AG09309 (cell line): ENCODE measurements around the gene NMT2.

Experiments used
- DNase-seq: peaks from one replicate; pipeline ENCODE4 v3.0.0-alpha.2; 2010; ENCODE audit warnings: low read depth
- H3K4me3 ChIP-seq: 2 replicates; pipeline ENCODE4 v1.5.1; 2011; ENCODE audit warnings: mild to moderate bottlenecking, low read depth, low read length, moderate library complexity; ENCODE audit not compliant: control insufficient read depth
- TF ChIP-seq, protein P1 (sequence below): IDR thresholded peaks from 2 replicates; pipeline ENCODE4 v1.5.1; 2011; ENCODE audit warnings: mild to moderate bottlenecking, low read depth, low read length, inconsistent platforms; ENCODE audit not compliant: insufficient read depth, control insufficient read depth; ENCODE audit errors: missing control alignments

The NMT2 gene

DNA sequence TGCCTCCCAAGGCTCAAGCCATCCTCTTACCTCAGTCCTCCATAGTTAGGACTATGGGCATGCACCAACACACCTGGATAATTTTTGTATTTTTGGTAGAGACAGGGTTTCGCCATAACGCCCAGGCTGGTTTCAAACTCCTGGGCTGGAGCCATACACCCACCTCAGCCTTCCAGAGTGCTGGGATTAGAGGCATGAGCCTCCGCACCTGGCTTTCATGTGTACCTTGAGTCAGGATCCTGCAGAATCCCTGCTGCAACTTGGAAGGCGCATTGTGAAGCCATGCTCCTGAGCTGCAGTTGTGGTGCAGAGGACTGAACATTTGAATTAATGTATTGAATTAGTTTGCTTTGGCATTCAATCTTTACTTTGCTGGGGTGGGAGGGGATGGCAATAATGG, 29.4 kb upstream of the NMT2 start:
- DNase-seq: no peak
- TF ChIP-seq, protein P1, sequence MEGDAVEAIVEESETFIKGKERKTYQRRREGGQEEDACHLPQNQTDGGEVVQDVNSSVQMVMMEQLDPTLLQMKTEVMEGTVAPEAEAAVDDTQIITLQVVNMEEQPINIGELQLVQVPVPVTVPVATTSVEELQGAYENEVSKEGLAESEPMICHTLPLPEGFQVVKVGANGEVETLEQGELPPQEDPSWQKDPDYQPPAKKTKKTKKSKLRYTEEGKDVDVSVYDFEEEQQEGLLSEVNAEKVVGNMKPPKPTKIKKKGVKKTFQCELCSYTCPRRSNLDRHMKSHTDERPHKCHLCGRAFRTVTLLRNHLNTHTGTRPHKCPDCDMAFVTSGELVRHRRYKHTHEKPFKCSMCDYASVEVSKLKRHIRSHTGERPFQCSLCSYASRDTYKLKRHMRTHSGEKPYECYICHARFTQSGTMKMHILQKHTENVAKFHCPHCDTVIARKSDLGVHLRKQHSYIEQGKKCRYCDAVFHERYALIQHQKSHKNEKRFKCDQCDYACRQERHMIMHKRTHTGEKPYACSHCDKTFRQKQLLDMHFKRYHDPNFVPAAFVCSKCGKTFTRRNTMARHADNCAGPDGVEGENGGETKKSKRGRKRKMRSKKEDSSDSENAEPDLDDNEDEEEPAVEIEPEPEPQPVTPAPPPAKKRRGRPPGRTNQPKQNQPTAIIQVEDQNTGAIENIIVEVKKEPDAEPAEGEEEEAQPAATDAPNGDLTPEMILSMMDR: no peak
- no peak overlapping the region for H3K4me3 ChIP-seq

DNA sequence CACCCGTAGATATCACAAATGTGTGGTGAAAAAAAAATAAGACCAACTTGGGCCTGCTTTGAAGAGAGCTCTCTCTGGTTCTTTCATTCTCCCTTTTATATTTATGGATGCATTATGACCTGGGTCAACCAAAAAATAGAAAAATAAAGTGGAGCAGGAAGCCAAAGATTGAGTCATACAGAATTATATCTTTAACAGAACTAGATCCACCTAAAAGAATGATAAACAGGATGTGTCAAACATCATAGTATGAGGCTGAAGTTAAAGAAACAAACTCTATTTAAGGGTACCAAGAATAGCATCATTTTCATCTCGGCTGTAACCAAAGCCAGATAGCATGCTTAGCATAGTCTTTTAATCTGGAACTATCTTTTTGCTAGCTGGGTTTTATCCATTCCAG, 28.8 kb upstream of the NMT2 start:
- no peak overlapping the region for H3K4me3 ChIP-seq
- DNase-seq: peak; percentile 42
- TF ChIP-seq, protein P1: no peak

DNA sequence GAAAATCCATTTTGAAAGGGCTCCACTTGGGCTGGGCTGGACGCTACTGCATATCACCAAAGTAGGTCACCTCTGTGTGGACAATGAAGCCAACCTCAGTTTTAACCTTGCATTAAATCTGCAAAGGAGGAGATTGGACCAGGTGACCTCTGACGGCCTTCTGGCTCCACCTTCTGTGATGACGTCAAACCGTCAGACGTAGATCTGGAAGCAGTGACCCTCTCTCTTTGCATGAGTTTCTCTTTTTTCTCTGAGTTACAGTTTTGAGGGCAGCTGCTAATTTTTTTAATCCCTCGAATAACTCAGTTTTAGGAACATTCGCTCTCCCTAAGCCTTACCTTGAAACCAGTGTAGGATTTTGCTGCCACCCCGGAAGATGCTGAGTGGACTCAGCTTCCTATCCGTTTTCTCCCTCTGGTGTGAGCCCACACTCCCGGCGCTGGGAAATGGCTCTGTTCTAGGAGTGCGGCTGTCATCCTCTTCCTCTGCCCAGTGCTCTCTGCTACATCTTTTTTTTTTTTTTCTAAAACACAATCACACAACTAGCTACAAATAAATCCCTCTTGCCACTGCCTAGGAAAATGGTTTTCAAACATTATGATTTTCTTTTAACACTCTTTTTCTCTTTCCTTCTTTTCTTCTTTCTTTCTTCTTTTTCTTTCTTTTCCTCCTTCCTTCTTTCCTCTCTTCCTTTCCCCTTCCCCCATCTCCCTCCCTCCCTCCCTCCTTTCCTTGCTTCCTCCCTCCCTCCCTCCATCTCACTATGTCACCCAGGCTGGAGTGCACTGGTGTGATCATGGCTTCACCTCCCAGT, 27.7 kb upstream of the NMT2 start:
- TF ChIP-seq, protein P1: no peak
- DNase-seq: no peak
- no peak overlapping the region for H3K4me3 ChIP-seq

DNA sequence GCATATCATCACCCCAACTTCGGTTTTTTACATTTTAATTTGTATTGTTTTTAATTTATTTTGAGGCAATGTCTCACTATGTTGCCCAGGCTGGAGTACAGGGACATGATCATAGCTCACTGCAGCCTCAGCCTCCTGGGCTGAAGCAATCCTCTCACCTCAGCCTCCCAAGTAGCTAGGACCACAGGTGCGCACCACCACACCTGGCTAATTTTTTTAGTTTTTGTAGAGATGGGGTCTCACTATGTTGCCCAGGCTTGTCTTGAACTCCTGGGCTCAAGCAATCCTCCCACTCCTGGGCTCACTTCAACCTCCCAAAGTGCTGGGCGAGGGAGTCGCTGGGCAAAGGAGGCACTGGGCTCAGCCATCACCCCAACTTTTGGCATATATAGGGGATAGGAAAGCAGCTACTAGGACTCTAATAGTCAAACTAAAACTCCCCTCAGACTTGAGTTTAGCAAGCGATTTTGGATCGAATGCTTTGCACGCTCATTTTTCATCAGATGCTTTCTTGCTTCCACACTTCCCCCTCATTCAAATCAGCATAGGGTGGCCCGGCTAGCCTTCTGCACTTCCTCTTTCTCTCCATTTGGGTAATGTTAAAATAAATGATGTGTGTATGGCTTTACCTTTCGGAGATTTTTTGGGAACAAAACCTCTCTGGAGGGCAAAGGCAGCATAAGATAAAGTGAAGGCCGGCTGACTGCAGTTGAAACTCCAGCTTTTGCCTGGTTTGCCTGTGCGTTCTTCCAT, 20.8 kb upstream of the NMT2 start:
- no peak overlapping the region for H3K4me3 ChIP-seq
- no peak for DNase-seq
- TF ChIP-seq, protein P1: no peak

DNA sequence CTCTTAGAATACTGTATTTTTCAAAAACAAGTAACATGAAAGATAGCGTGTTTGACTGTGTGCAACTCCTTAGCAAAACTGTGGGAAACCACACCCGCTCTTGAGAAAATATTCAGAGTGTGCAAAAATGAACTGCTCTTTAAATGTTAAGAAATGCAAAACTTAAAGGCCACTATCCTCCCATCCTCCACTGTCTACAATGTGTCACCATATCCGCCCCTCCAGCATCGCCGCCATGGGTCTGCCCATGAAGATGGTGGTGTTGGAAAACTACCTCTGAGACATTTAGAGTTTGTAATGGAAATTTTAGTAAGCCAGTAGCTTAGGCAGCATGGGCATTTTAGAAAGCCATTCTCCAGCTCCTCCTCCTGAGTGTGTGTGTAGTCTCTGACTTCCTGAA, 20.1 kb upstream of the NMT2 start:
- no peak for DNase-seq
- TF ChIP-seq, protein P1: no peak
- H3K4me3 ChIP-seq: no peak overlapping the region

DNA sequence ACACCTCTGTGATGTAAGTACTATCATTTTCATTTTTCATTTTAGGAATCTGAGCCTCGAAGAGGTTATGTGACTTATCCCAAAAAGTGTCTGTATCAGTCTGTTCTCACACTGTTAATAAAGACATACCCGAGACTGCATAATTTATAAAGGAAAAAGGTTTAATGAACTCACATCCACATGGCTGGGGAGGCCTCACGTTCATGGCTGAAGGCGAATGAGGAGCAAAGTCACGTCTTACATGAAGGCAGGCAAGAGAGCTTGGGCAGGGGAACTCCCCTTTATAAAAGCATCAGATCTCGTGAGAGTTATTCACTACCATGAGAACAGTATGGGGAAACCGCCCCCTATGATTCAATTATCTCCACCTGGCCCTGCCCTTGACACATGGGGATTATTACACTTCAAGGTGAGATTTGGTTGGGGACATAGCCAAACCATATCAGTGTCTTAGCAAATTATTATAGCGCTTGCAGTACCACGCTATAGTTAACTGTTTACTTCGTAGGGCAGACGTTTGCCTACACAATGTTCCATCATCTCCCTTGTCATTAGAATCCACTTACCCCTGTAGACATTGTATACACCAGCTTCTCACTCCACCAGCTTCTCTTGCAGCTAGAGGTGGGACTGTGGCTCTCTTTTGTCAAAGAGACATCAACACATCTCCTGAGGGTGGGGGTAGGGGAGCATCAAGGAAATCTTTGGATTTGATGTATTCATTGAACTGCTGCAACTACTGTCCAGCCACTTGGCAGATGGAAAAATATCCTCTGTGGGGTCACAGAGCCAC, 15.4 kb upstream of the NMT2 start:
- H3K4me3 ChIP-seq: peak overlapping the region; percentile 21
- no peak for DNase-seq
- TF ChIP-seq, protein P1: no peak
